ENCODE data around the gene TRIM24. TPM values are rescaled to one million over a fixed set of nuclear protein-coding genes. Genes with fewer than 3 reads are reported as not detected.

TRIM24 gene
- total RNA-seq, 2 experiments from 2014 or later = 13.6 to 15.9 TPM

DNA sequence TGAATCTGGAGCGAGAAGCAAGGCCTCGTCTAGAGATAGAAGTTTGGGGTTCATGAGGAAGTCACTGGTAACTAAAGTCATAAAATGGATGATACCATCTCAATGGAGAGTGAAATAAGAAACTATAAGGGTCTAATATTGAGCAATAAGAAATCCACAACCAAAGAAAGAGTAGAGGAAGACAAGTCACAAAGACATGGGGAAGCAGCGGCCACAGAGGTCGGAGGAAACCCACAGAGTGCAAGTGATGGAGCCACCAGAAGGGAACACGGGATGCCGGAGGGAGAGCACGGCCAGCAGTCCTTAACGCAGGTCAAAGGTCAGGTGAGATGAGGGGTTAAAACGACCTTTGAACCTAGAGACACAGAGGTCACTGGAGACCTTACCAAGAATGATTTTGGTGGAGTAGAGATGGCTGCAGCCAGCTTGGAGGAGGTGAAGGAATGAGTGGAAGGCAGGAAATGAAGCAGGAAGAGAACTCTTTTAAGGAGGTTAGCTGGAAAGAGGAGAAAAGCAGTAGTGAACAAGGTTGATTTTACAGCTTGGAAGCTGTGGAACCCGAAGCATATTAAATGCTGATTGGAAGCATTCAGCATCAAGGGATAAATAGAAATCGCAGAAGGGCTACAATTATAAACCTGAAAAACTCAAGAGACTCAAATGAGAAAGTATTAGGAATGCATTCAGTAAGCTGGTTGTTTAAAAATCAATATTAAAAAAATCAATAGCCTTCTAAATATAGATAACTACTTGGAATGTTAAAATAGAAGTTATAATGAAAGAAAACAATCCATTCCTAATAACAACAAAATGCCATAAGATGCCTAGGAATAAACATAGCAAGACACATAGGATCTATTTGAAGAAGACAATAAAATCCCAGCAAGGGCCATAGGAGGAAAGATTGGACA lies 147.4 kb downstream of the TRIM24 start:
- DNase-seq = no peak
- POLR2A ChIA-PET = no interaction called here
- Mint-ChIP-seq H3K4me3 (no peak overlapping the region), H3K4me1 (ENCODE audit: low read depth) (peaks cover 15% of the 10 kb centered on the region), H3K9me3 (no peaks in the 10 kb centered on the region), H3K27me3 (no peaks in the 10 kb centered on the region), H3K27ac (no peak overlapping the region), H3K36me3 (no peaks in the 10 kb centered on the region)
- CTCF ChIA-PET = interaction anchor here (0.5 kb wide), 1 partner anchor 109 kb away, joined by 5 read pairs; no protein-coding TSS in a partner anchor
- intact Hi-C loops (cut with micrococcal nuclease) = loop anchor here (2.0 to 5.0 kb wide), 3 partner anchors 17 to 145 kb away; partner anchors contain the start of gene TRIM24

DNA sequence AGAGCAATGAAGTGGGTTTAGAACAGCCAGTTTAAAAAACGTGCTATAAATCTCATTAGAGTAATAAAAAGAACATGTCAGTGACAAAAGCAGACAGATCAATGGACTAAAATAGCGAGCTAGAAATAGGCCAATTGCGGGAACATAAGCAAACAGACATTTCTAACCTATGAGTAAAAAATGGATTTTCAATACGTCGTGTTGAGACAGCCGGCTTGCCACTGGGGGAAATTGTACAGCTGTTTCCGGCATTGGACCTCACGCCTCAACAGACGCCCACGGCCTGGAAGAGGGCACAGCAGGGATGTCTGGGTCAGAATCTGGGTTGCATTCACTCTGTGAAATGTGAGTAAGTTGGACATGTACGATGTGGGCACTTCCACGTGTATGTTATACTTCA lies 148.2 kb downstream of the TRIM24 start:
- no peaks in the 10 kb centered on the region for H3K27me3 Mint-ChIP-seq
- no peaks in the 10 kb centered on the region for H3K9me3 Mint-ChIP-seq
- peak overlapping the region; percentile 36 for H3K27ac Mint-ChIP-seq
- DNase-seq = peak; percentile 80
- peaks cover 15% of the 10 kb centered on the region for H3K4me1 Mint-ChIP-seq (ENCODE audit: low read depth)
- ChIA-PET CTCF (interaction anchor here (0.5 kb wide), 1 partner anchor 108 kb away, joined by 5 read pairs; no protein-coding TSS in a partner anchor), POLR2A (no interaction called here)
- no peak overlapping the region for H3K4me3 Mint-ChIP-seq
- intact Hi-C loops (cut with micrococcal nuclease) = loop anchor here (2.0 to 5.0 kb wide), 3 partner anchors 17 to 146 kb away; partner anchors contain the start of gene TRIM24
- no peaks in the 10 kb centered on the region for H3K36me3 Mint-ChIP-seq

DNA sequence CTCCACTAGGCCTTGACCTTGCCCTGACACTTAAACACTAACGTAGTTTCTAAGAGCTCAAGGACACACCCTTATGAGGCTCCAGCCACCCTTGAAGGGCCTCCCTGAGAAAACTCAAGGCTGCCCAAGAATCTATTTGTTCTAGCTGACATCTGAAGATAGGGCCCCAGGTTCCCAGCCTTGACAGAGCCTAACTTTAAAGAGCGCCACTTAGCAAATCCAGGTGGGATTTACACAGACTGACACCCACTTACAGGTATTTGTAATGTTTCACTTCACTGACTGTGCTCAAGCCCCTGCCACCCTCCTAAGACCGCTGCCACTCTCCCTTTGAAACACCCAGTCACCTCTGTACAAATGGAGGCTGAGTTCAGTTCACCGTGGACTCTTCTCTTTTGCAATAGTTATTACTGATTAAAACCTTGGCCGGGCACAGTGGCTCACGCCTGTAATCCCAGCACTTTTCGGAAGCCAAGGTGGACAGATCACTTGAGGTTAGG lies 150.7 kb downstream of the TRIM24 start:
- Mint-ChIP-seq H3K36me3 (no peaks in the 10 kb centered on the region), H3K9me3 (no peaks in the 10 kb centered on the region), H3K4me3 (no peak overlapping the region)

DNA sequence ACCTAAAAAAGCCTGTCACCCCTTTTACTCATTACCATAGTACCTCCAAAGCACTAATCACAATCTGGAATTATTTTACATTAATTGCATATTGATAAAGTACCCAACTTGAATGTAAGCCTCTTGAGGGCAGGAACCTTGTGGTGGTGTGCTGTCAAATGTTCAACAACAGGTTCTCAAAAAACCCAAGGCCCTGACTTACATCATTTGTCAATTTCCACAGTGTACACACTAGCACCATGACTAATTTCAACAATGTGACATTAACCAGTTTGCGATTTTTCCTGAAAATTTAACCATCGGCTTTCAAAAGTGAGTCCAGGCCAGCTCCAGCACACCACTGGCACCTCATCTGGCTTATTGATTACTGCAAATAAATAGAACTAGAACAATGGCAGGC lies 153.6 kb downstream of the TRIM24 start:
- no peaks in the 10 kb centered on the region for H3K36me3 Mint-ChIP-seq
- ChIA-PET CTCF (no interaction called here), POLR2A (no interaction called here)
- H3K9me3 Mint-ChIP-seq = no peaks in the 10 kb centered on the region
- H3K4me3 Mint-ChIP-seq = no peak overlapping the region
- intact Hi-C loops (cut with micrococcal nuclease) = no loop called here
- no peaks in the 10 kb centered on the region for H3K27me3 Mint-ChIP-seq
- peaks cover under 1% of the 10 kb centered on the region for H3K4me1 Mint-ChIP-seq (ENCODE audit: low read depth)
- no peak for DNase-seq
- no peak overlapping the region for H3K27ac Mint-ChIP-seq

More for the DNA sequence above, 150.7 kb downstream of the TRIM24 start:
- intact Hi-C loops (cut with micrococcal nuclease) = no loop called here
- H3K4me1 Mint-ChIP-seq (ENCODE audit: low read depth) = peaks cover 15% of the 10 kb centered on the region
- no peak overlapping the region for H3K27ac Mint-ChIP-seq
- no peak for DNase-seq
- ChIA-PET CTCF (interaction anchor here (0.5 to 1.0 kb wide), 2 partner anchors 128 to 184 kb away, joined by 3 to 5 read pairs; no protein-coding TSS in a partner anchor), POLR2A (no interaction called here)
- H3K27me3 Mint-ChIP-seq = no peaks in the 10 kb centered on the region

DNA sequence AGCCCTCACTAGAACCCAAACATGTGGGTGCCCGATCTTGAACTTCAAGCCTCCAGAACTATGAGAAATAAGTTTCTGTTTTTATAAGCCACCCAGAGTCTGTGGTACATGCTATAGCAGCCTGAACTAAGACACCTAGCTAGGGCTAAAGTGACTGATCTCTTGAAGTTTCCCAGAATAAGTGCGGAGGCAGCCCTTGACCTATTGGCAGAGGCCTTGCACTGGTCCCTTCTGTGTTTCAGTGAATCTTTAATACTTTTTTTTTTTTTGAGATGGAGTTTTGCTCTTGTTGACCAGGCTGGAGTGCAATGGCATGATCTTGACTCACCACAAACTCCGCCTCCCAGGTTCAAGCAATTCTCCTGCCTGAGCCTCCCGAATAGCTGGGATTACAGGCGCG lies 156.0 kb downstream of the TRIM24 start:
- Mint-ChIP-seq H3K4me1 (ENCODE audit: low read depth) (no peaks in the 10 kb centered on the region), H3K9me3 (no peaks in the 10 kb centered on the region), H3K36me3 (no peaks in the 10 kb centered on the region), H3K27me3 (no peaks in the 10 kb centered on the region), H3K4me3 (no peak overlapping the region), H3K27ac (no peak overlapping the region)
- ChIA-PET CTCF (interaction anchor here (0.6 kb wide), 1 partner anchor 155 kb away, joined by 3 read pairs; no protein-coding TSS in a partner anchor), POLR2A (no interaction called here)
- intact Hi-C loops (cut with micrococcal nuclease) = no loop called here
- no peak for DNase-seq

DNA sequence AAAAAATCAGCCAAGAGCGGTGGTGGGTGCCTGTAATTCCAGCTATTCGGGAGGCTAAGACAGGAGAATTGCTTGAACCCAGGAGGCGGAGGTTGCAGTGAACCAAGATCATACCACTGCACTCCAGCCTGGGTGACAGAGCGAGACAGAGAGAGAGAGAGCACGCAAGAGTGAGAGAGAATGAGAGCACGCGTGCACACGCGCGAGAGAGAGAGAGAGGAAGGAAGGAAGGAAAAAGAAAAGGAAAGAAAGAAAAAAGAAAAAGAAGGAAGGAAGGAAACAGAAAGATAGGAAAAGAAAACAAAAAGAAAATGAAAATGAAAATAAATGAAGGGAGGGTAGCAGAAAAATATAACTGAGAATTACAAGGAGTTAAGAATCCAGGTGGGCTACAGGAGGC lies 158.4 kb downstream of the TRIM24 start:
- no peaks in the 10 kb centered on the region for H3K27me3 Mint-ChIP-seq
- intact Hi-C loops (cut with micrococcal nuclease) = no loop called here
- no peak for DNase-seq
- CTCF ChIA-PET = no interaction called here
- H3K27ac Mint-ChIP-seq = no peak overlapping the region
- POLR2A ChIA-PET = no interaction called here
- no peaks in the 10 kb centered on the region for H3K4me1 Mint-ChIP-seq (ENCODE audit: low read depth)
- H3K4me3 Mint-ChIP-seq = no peak overlapping the region
- H3K9me3 Mint-ChIP-seq = no peaks in the 10 kb centered on the region
- H3K36me3 Mint-ChIP-seq = no peaks in the 10 kb centered on the region

DNA sequence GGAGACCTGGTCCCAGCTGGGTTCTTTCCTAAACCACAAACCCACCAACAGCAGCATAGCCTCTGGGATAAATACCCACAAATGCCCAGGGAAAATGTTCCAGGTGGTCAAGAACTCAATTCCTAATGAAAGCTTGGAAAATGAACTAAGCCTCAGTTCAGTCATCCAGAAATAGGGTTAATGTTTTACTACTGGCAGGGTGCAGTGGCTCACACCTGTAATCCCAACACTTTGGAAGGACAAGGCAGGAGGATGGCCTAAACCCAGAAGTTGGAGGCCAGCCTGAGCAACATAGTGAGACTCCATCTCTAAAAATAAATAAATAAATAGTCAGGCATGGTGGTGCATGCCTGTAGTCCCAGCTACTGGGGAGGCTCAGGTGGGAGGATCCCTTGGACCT lies 158.9 kb downstream of the TRIM24 start:
- CTCF ChIA-PET = no interaction called here
- intact Hi-C loops (cut with micrococcal nuclease) = no loop called here

DNA sequence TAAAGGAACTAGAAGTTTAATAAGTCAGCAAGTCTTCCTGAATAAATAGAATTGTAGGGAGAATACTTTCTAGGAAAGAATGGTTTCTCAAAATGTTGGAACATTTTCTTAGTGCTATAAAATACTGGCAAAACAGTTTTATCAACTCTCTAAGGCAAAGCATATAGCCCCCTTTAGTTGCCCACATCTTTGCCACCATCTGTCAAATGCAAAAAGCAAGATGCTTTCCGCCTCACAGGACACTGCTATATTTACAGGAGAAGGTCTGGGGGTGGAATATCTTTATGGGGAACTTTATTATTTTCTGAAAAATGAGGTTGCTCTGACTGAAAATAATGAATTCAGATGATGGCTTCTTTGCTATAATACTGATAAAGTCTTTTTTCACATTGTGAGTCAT lies 162.8 kb downstream of the TRIM24 start:
- no peaks in the 10 kb centered on the region for H3K36me3 Mint-ChIP-seq
- intact Hi-C loops (cut with micrococcal nuclease) = loop anchor here (10.0 kb wide), 1 partner anchor 242 kb away; no protein-coding TSS in a partner anchor
- H3K9me3 Mint-ChIP-seq = no peaks in the 10 kb centered on the region
- no peak overlapping the region for H3K27ac Mint-ChIP-seq
- H3K4me3 Mint-ChIP-seq = no peak overlapping the region
- ChIA-PET POLR2A (no interaction called here), CTCF (no interaction called here)
- no peaks in the 10 kb centered on the region for H3K27me3 Mint-ChIP-seq
- DNase-seq = no peak
- peaks cover 24% of the 10 kb centered on the region for H3K4me1 Mint-ChIP-seq (ENCODE audit: low read depth)

More for the DNA sequence above, 158.9 kb downstream of the TRIM24 start:
- Mint-ChIP-seq H3K27me3 (no peaks in the 10 kb centered on the region), H3K4me1 (ENCODE audit: low read depth) (no peaks in the 10 kb centered on the region), H3K27ac (no peak overlapping the region), H3K9me3 (no peaks in the 10 kb centered on the region), H3K4me3 (no peak overlapping the region), H3K36me3 (no peaks in the 10 kb centered on the region)
- POLR2A ChIA-PET = no interaction called here
- no peak for DNase-seq

DNA sequence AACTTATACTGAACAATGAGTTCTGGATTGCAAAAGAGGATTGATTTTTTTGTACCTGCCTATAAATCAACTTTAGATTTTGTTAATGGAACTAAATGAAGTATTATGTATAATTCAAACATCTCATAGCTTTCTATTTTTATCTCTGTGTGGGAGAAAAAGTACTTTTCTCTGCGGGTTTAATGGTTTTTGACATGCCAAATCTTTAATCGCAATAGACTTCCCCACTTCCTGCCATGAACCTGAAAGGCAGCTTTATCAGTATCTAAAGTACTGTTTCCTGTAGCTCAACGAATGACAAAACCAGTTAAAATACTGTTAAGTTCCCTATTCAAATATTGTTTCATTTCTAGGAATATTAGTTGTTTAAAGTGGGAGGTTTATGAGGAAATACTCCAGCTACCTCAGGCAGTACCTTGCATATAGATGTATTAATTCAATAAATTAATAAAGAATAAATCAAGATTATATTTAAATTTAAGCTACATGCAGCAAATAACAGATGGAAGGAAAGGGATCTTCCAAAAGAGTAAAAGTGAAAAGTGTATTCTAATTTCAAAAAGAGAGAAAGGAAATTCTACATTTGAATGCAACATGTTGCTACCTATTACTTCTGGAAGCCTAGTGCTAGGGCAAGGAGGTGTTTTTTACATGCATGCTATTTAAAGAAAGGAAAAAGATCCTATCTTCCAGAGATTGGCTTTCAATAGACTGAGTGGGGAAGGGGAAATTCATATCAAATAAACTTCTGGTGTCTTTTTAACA lies 165.2 kb downstream of the TRIM24 start:
- Mint-ChIP-seq H3K27me3 (no peaks in the 10 kb centered on the region), H3K9me3 (no peaks in the 10 kb centered on the region), H3K27ac (no peak overlapping the region), H3K4me3 (no peak overlapping the region), H3K36me3 (no peaks in the 10 kb centered on the region), H3K4me1 (ENCODE audit: low read depth) (peaks cover 24% of the 10 kb centered on the region)
- DNase-seq = no peak
- POLR2A ChIA-PET = no interaction called here
- intact Hi-C loops (cut with micrococcal nuclease) = loop anchor here (2.0 to 10.0 kb wide), 3 partner anchors 16 to 240 kb away; partner anchors contain the start of gene TRIM24
- CTCF ChIA-PET = interaction anchor here (1.3 kb wide), 1 partner anchor 114 kb away, joined by 3 read pairs; no protein-coding TSS in a partner anchor

DNA sequence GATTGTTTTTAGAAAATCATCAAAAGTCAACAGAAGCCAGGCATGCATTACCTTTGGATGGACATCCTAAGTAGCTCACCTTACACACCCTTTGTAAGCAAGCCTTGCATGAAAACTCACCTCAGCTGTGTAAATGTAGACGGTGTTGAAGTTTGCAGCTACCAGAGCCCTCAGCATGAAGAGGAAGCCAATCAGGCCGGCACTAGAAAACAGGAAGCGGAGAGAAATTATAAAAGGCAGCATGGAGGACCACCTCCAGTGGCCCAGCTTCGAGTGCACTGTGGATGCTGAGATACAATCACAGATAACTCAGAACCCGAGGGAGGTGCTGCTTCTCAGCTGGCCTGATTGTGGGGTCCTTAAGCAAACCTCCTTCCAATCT lies 165.8 kb downstream of the TRIM24 start:
- no peak for DNase-seq
- Mint-ChIP-seq H3K4me1 (ENCODE audit: low read depth) (peaks cover 24% of the 10 kb centered on the region), H3K27ac (no peak overlapping the region), H3K36me3 (no peaks in the 10 kb centered on the region), H3K9me3 (no peaks in the 10 kb centered on the region), H3K27me3 (no peaks in the 10 kb centered on the region), H3K4me3 (no peak overlapping the region)
- ChIA-PET POLR2A (no interaction called here), CTCF (interaction anchor here (1.3 kb wide), 1 partner anchor 113 kb away, joined by 3 read pairs; no protein-coding TSS in a partner anchor)
- intact Hi-C loops (cut with micrococcal nuclease) = loop anchor here (2.0 to 10.0 kb wide), 3 partner anchors 17 to 239 kb away; partner anchors contain the start of gene TRIM24

DNA sequence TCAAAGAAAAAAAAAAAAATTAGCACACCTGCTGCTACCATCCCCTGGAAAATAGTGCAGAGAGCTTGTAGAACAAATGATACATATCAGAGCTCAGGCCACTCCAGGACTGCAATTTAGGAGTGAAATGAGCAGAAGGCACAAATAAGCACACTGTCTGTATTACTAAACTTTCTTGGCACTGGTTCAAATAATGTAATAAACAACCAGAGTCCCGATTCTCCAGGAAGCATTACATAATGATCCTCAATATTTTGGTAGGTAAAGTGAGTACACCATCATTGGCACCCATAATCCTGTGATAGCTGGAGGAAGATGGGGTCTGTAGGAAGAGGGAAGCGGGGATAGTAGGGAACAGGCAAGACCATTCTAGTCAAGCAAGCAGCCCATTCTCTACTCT lies 166.8 kb downstream of the TRIM24 start:
- no peaks in the 10 kb centered on the region for H3K36me3 Mint-ChIP-seq
- H3K27ac Mint-ChIP-seq = no peak overlapping the region
- DNase-seq = no peak
- CTCF ChIA-PET = no interaction called here
- peaks cover 24% of the 10 kb centered on the region for H3K4me1 Mint-ChIP-seq (ENCODE audit: low read depth)
- H3K9me3 Mint-ChIP-seq = no peaks in the 10 kb centered on the region
- H3K27me3 Mint-ChIP-seq = no peaks in the 10 kb centered on the region
- intact Hi-C loops (cut with micrococcal nuclease) = loop anchor here (5.0 to 10.0 kb wide), 2 partner anchors 165 to 238 kb away; partner anchors contain the start of gene TRIM24
- POLR2A ChIA-PET = no interaction called here
- H3K4me3 Mint-ChIP-seq = no peak overlapping the region

DNA sequence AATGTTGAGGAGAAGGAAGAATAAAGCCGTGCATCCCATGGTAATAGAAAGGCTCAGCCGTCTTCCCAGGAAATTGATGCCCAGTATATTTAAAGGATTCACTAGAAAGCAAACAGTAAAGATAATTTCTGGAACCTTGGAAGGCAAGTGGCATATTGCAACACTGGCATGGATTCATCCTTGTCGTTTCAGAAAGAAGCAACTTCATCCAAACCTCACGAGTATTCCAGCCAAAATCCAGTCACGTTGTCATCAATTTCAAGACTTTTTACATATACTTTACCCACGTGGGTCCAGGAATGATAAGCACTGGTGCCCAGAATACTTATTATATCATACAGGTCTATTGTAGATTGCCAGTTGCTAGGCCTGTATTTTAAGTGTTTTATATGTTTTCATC lies 167.3 kb downstream of the TRIM24 start:
- peaks cover 24% of the 10 kb centered on the region for H3K4me1 Mint-ChIP-seq (ENCODE audit: low read depth)
- ChIA-PET POLR2A (no interaction called here), CTCF (interaction anchor here (1.3 kb wide), 1 partner anchor 23 kb away, joined by 3 read pairs; no protein-coding TSS in a partner anchor)
- intact Hi-C loops (cut with micrococcal nuclease) = loop anchor here (5.0 to 10.0 kb wide), 2 partner anchors 165 to 237 kb away; partner anchors contain the start of gene TRIM24
- no peak overlapping the region for H3K27ac Mint-ChIP-seq
- no peaks in the 10 kb centered on the region for H3K36me3 Mint-ChIP-seq
- H3K27me3 Mint-ChIP-seq = no peaks in the 10 kb centered on the region
- H3K9me3 Mint-ChIP-seq = no peaks in the 10 kb centered on the region
- DNase-seq = no peak
- no peak overlapping the region for H3K4me3 Mint-ChIP-seq

All from activated CD4-positive, alpha-beta memory T cell treated with anti-CD3 and anti-CD28 coated beads for 36 hours (primary cell).